GM23338 (cell line): ENCODE data around the gene MATN1. TPM values are rescaled to one million over a fixed set of nuclear protein-coding genes. Genes with fewer than 3 reads are reported as not detected.

Source experiments
- ATAC-seq: fragments of 200-7000 bp; cut with Tn5 transposase; 3 replicates; pipeline ENCODE4 v1.9.1; 2020
- DNase-seq: peaks from one replicate; pipeline ENCODE4 v3.0.0-alpha.2; 2015; ENCODE audit warnings: low spot score
- H2AFZ ChIP-seq: fragments of 200-600 bp; sonication (generic); 2 replicates; pipeline ENCODE4 v1.8.0; 2016; ENCODE audit warnings: antibody characterized with exemption, mild to moderate bottlenecking, moderate library complexity
- H3F3A ChIP-seq: fragments of 200-600 bp; sonication (generic); replicated peaks from 2 replicates; pipeline ENCODE4 v1.8.0; 2017; ENCODE audit warnings: antibody characterized with exemption, mixed run types, low read depth
- H3K27ac ChIP-seq: fragments of 200-600 bp; sonication (generic); 2 replicates; pipeline ENCODE4 v1.6.1; 2016; ENCODE audit warnings: low read depth
- H3K27me3 ChIP-seq: fragments of 200-600 bp; sonication (generic); 2 replicates; pipeline ENCODE4 v1.8.0; 2016; ENCODE audit warnings: mild to moderate bottlenecking, mixed run types, moderate library complexity; ENCODE audit not compliant: insufficient read depth
- H3K36me3 ChIP-seq: fragments of 200-600 bp; sonication (generic); 2 replicates; pipeline ENCODE4 v1.8.0; 2016; ENCODE audit warnings: mild to moderate bottlenecking; ENCODE audit not compliant: insufficient read depth
- H3K4me1 ChIP-seq: fragments of 200-600 bp; sonication (generic); 2 replicates; pipeline ENCODE4 v1.8.0; 2016; ENCODE audit warnings: mild to moderate bottlenecking, moderate library complexity; ENCODE audit not compliant: insufficient read depth
- H3K4me2 ChIP-seq: fragments of 200-600 bp; sonication (generic); 2 replicates; pipeline ENCODE4 v1.7.1; 2017; ENCODE audit warnings: mixed run types
- H3K4me3 ChIP-seq: fragments of 200-600 bp; sonication (generic); 2 replicates; pipeline ENCODE4 v1.6.1; 2016; ENCODE audit warnings: mixed run types
- H3K79me2 ChIP-seq: fragments of 200-600 bp; sonication (generic); replicated peaks from 2 replicates; pipeline ENCODE4 v1.8.0; 2017; ENCODE audit warnings: mild to moderate bottlenecking; ENCODE audit not compliant: insufficient read depth
- H3K9me2 ChIP-seq: fragments of 200-600 bp; sonication (generic); 2 replicates; pipeline ENCODE4 v1.8.0; 2017; ENCODE audit not compliant: insufficient read depth
- H4K20me1 ChIP-seq: fragments of 200-600 bp; sonication (generic); replicated peaks from 2 replicates; pipeline ENCODE4 v1.8.0; 2017; ENCODE audit warnings: mild to moderate bottlenecking; ENCODE audit not compliant: insufficient read depth
- H3K27ac Mint-ChIP-seq: 2 replicates; pipeline ENCODE4 v1.8.0; 2020; ENCODE audit warnings: inconsistent platforms, mild to moderate bottlenecking, moderate library complexity, mixed read lengths
- H3K27me3 Mint-ChIP-seq: 3 replicates; pipeline ENCODE4 v1.8.0; 2022; ENCODE audit warnings: low read depth, mild to moderate bottlenecking, moderate library complexity, mixed read lengths, inconsistent platforms; ENCODE audit not compliant: insufficient read depth, poor library complexity
- H3K36me3 Mint-ChIP-seq: 3 replicates; pipeline ENCODE4 v1.8.0; 2021; ENCODE audit warnings: low read depth, mild to moderate bottlenecking, inconsistent platforms, moderate library complexity, mixed read lengths
- H3K4me1 Mint-ChIP-seq: 3 replicates; pipeline ENCODE4 v1.8.0; 2020; ENCODE audit warnings: mild to moderate bottlenecking, inconsistent platforms, mixed read lengths
- H3K4me3 Mint-ChIP-seq: 3 replicates; pipeline ENCODE4 v1.8.0; 2021; ENCODE audit warnings: moderate library complexity, mild to moderate bottlenecking, inconsistent platforms, mixed read lengths
- H3K9me3 Mint-ChIP-seq: 3 replicates; pipeline ENCODE4 v1.8.0; 2020; ENCODE audit warnings: moderate library complexity, mild to moderate bottlenecking, inconsistent platforms, mixed read lengths
- CREB1 ChIP-seq: fragments of 250-450 bp; sonication (Bioruptor Pico); IDR thresholded peaks from 2 replicates; pipeline ENCODE4 v1.5.0; 2020; ENCODE audit warnings: low read depth, mild to moderate bottlenecking, moderate library complexity
- CTCF ChIP-seq, 2 experiments: fragments of 200-600 bp in 1 of 2; sonication (generic) in 1 of 2; conservative IDR thresholded peaks; 2 replicates each; pipeline versions ENCODE4 v1.5.1 to v1.6.1; 2016 to 2017; ENCODE audit warnings: antibody characterized with exemption in 2 of 2, low read depth in 2 of 2, mild to moderate bottlenecking in 2 of 2, moderate library complexity in 1 of 2
- ETS1 ChIP-seq: IDR thresholded peaks from 2 replicates; pipeline ENCODE4 v1.6.1; 2016; ENCODE audit warnings: antibody characterized with exemption
- EZH2 ChIP-seq: fragments of 200-600 bp; sonication (generic); IDR thresholded peaks from one replicate; pipeline ENCODE4 v1.8.0; 2017; ENCODE audit warnings: antibody characterized with exemption, mild to moderate bottlenecking, low read depth; ENCODE audit not compliant: unreplicated experiment
- EZH2phosphoT487 ChIP-seq: fragments of 200-600 bp; sonication (generic); IDR thresholded peaks from one replicate; pipeline ENCODE4 v1.8.1; 2018; ENCODE audit warnings: antibody characterized with exemption; ENCODE audit not compliant: unreplicated experiment
- JUNB ChIP-seq: IDR thresholded peaks from one replicate; pipeline ENCODE4 v1.6.1; 2016; ENCODE audit warnings: antibody characterized with exemption; ENCODE audit not compliant: unreplicated experiment
- NANOG ChIP-seq: IDR thresholded peaks from 2 replicates; pipeline ENCODE4 v1.6.1; 2016; ENCODE audit warnings: antibody characterized with exemption, borderline replicate concordance
- POLR2AphosphoS5 ChIP-seq: IDR thresholded peaks from 2 replicates; pipeline ENCODE4 v1.6.1; 2016; ENCODE audit warnings: antibody characterized with exemption, low read depth
- REST ChIP-seq: IDR thresholded peaks from one replicate; pipeline ENCODE4 v1.6.1; 2018; ENCODE audit warnings: antibody characterized with exemption; ENCODE audit not compliant: unreplicated experiment
- STAT1 ChIP-seq: IDR thresholded peaks from one replicate; pipeline ENCODE4 v1.6.1; 2016; ENCODE audit warnings: antibody characterized with exemption; ENCODE audit not compliant: unreplicated experiment
- ZNF114 ChIP-seq: fragments of 250-450 bp; sonication (Bioruptor Pico); IDR thresholded peaks from 2 replicates; pipeline ENCODE4 v1.5.0; 2020; ENCODE audit warnings: mild to moderate bottlenecking, moderate library complexity
- ZNF331 ChIP-seq: fragments of 250-450 bp; sonication (Bioruptor Pico); IDR thresholded peaks from 2 replicates; pipeline ENCODE4 v1.5.0; 2020; ENCODE audit warnings: low read depth, mild to moderate bottlenecking, moderate library complexity
- ZNF462 ChIP-seq: fragments of 250-450 bp; sonication (Bioruptor Pico); IDR thresholded peaks from 2 replicates; pipeline ENCODE4 v1.5.0; 2020; ENCODE audit warnings: mild to moderate bottlenecking, moderate library complexity
- polyA plus RNA-seq: library from polyadenylated mRNA; unstranded; fragments of >200 nt; fragmentation: Nextera tagmentation; extraction: Ambion mirVana; gene quantifications from 2 replicates; pipeline ENCODE4 v1.2.1, GENCODE V29; 2016
- total RNA-seq: library from RNA; depleted of rRNA; stranded (reverse); fragments of >200 nt; shearing (Covaris generic); gene quantifications from 2 replicates; pipeline ENCODE4 v1.2.3, GENCODE V29; 2014

The MATN1 gene
- total and polyA plus RNA-seq, 2 experiments from 2014 or later: 0.08 to 0.31 TPM

GRCh38 chr1:30726773-30727684 is 3.6 kb upstream of the MATN1 start:
- Histone ChIP-seq H3K4me2 (no peak overlapping the region), H2AFZ (no peak overlapping the region), H3K4me3 (no peak overlapping the region), H3F3A (no peaks in the 10 kb centered on the region), H3K79me2 (no peaks in the 10 kb centered on the region), H3K27ac (no peak overlapping the region), H4K20me1 (no peaks in the 10 kb centered on the region), H3K9me2 (no peaks in the 10 kb centered on the region), H3K4me1 (peaks cover 5% of the 10 kb centered on the region; the same call in 1 of the 2 replicates), H3K36me3 (no peaks in the 10 kb centered on the region), H3K27me3 (no peaks in the 10 kb centered on the region)
- DNase-seq (no peak), ATAC-seq (no peak)
- Mint-ChIP-seq H3K4me1 (peaks cover 23% of the 10 kb centered on the region), H3K4me3 (no peak overlapping the region), H3K36me3 (no peaks in the 10 kb centered on the region), H3K27me3 (peaks cover 20% of the 10 kb centered on the region), H3K9me3 (no peaks in the 10 kb centered on the region; the same call in 1 of the 3 replicates), H3K27ac (no peak overlapping the region)
- TF ChIP-seq JUNB (no peak), ZNF462 (no peak), NANOG (no peak), EZH2 (no peak), REST (no peak), ZNF331 (CRISPR knock-in tag) (no peak), ETS1 (no peak), STAT1 (no peak), ZNF114 (CRISPR knock-in tag) (no peak), POLR2AphosphoS5 (no peak), CREB1 (no peak), CTCF (conservative IDR thresholded peaks at IDR 0.05; ENCODE audit: low read depth in 2 of 2) (no peak), EZH2phosphoT487 (no peak)
